Measurements from ENCODE around the gene RAET1G.
A peak's percentile ranks its signal among the peaks of the same experiment; 100 is the strongest.
"Not testable (repeated sequence)": the region's sequence is repeated elsewhere in the genome, so short reads cannot be mapped to it uniquely, and the experiment has no call there.

RAET1G gene, protein sequence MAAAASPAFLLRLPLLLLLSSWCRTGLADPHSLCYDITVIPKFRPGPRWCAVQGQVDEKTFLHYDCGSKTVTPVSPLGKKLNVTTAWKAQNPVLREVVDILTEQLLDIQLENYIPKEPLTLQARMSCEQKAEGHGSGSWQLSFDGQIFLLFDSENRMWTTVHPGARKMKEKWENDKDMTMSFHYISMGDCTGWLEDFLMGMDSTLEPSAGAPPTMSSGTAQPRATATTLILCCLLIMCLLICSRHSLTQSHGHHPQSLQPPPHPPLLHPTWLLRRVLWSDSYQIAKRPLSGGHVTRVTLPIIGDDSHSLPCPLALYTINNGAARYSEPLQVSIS

DNA sequence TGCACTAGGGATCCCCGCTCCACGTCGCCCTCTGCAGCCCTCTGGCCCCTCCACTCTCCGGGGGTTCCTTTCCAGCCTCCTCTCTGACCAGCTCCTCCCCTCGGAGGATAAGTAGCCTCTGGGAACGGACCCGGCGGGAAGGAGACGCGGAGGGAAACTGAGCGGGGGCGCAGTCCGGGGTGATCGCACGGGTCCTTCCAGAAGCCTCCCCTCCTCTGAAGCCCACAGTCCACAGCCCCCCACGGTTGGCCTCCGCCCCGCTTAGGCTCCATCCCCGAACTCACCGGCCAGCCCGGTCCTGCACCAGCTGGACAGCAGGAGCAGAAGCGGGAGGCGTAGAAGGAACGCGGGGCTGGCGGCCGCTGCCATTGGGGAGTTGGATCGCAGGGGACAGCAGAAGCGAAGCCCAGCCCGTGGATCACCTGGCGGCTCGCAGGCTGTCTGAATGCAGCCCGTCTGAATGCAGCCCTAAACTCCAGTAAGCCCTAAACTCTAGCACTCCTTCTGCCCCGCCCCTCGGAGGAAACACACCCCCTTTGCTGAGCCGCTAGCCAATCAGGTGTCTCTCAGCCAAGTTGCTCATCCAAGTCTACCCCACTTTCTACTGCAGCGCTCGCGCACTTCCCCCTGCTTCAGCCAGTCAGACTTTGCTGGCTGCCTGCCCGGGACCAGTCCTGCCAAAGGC is at the start of gene RAET1G:
Gene RAET1G, minus strand, starts transcription at position 480 of the 685 bp plus-strand sequence. Its CDS starts 111 bp downstream, at position 369.
- DNase-seq = peak; percentile 69

DNA sequence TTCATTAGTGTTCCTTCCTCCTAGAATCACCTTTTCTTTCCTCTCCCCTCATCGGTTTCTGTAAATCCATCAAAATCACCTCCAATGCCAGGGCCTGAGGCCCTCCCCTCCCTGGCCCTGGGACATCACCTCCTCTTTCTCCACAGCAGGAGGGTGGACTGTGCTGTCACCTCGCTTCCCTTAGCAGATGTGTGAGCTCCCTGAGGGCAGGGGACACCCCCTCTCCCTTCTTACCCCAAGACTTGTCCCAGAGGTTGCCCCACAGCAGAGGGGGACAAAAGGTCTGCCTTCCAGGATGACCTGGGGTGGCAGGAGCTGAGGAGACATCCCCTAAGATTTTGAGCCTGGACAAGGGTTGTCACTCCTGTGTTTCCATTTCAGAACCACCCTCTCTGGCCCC is 46.7 kb upstream of the RAET1G start:
- no peak for DNase-seq

DNA sequence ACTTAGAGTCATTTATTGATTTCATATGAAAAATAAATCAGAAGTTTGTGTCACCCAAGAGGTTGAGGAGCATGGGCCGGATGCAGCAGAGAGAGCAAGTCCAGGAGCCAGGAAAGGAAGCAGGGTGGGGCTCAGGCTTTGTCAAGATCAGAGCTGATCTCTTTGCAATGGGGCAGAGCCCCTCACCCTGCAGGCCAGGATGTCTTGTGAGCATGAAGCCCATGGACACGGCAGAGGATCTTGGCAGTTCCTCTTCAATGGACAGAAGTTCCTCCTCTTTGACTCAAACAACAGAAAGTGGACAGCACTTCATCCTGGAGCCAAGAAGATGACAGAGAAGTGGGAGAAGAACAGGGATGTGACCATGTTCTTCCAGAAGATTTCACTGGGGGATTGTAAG is 46.0 kb upstream of the RAET1G start:
- not testable (repeated sequence) for DNase-seq

DNA sequence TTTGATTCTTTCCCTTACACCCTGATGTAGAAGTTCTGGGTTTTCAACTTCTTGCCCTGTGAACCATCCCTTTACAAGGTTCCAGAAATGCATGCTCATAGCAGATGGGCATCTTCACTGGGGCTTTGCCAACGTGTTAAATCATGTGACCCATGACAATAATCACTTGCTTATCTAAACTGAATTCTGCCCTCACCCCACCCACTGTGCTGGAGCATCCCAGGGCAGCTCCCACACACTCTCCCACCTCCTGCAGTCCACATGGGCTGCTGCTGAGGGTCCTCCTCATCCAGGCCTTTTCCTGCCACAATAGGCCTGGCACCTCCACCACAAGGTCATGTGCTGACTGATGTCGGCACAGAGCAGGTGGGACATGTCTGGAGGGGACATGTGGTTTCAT is 45.1 kb upstream of the RAET1G start:
- DNase-seq = not testable (repeated sequence)

DNA sequence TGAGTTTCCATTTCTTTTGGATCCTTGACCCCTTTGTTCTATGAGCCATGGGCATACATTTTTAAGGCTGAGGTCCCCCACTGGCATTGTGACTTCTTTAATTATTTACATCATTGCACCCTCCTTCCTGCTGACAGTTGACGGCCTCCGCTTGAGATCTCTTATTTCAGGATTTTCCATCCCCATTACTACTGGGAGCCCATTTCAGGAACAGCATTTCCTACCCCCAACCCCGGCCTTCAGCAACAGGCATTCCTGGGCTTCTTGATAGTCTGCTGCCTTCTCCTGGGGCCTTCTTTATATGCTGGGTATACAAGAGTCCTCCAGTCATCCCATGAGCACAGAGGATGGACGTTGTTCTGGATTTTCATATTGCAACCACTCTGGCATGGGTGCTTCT is 44.7 kb upstream of the RAET1G start:
- no peak for DNase-seq

DNA sequence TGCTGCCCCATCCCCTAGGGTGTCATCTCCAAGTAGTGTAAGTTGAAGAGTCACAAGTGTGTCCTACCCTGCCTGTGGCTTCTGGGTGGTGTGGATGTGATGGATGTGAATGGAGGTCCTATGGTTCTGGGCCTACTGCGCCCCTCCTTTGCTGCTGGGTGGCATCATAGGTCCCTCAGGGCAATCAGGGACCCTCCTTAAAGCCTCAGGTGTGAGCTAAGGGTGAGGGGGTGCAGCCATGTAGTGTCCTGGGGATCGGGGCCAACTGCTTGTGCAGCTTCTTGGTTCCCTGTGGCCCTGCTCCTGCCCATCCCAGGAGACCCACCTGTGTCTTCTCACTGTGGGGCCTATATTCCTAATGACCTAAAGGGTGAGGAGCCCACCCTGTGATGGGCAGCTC is 43.4 kb upstream of the RAET1G start:
- DNase-seq = not testable (repeated sequence)

DNA sequence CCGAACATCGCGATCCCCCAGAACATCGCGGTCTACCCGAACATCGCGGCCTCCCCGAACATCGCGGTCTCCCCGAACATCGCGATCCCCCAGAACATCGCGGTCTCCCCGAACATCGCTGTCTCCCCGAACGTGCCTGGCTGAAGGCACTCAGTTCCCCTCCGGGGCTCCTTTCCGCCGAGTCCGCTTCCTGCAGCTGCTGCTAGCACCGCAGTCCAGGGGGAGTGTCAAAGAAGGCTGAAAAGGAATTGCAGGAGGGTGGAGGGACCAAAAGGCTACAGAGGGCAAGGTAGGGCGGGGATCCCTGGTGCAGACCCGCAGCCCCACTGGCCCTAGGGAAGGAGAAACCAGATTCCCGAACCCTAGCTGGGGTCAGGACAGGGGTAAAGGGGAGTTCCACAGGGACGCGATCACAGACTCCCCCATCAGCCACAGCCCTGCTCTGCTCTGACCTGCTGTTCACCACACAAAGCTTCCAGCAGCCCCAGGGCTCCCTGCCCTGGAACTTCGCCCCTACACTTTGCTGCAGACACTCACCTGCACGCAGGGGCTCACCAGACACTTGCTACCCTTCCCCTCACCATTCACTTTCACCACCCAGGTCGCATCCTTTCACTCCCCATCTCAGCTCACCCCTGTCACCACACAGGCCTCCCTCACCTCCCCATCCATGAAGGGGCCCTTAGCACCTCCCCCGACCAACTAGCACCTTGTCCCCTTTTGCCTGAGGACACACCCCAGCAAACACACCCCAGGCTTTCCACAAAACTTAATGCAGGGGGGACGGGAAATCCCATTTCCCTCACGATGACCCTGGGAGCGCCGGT is 42.5 kb upstream of the RAET1G start:
- no peak for DNase-seq

DNA sequence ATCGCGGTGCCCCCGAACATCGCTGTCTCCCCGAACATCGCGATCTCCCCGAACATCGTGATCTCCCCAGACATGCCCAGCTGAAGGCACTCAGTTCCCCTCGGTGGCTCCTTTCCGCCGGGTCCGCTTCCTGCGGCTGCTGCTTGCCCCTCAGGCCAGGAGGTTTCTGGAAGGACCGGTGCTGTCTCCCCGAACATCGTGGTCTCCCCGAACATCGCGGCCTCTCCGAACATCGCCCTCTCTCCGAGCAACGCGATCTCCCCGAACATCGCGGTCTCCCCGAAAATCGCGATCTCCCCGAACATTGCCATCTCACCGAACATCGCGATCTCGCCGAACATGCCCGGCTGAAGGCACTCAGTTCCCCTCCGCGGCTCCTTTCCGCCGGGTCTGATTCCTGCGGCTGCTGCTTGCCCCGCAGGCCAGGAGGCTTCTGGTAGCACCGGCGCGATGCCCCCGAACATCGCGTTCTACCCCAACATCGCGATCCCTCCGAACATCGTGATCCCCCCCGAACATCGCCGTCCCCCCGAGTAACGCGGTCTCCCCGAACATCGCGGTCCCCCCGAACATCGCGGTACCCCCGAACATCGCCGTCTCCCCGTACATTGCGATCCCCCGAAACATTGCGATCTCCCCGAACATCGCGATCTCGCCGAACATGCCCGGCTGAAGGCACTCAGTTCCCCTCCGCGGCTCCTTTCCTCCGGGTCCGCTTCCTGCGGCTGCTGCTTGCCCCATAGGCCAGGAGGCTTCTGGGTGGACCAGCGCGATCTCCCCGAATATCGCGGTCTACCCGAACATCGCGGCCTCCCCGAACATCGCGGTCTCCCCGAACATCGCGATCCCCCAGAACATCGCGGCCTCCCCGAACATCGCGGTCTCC is 41.6 kb upstream of the RAET1G start:
- DNase-seq = no peak

DNA sequence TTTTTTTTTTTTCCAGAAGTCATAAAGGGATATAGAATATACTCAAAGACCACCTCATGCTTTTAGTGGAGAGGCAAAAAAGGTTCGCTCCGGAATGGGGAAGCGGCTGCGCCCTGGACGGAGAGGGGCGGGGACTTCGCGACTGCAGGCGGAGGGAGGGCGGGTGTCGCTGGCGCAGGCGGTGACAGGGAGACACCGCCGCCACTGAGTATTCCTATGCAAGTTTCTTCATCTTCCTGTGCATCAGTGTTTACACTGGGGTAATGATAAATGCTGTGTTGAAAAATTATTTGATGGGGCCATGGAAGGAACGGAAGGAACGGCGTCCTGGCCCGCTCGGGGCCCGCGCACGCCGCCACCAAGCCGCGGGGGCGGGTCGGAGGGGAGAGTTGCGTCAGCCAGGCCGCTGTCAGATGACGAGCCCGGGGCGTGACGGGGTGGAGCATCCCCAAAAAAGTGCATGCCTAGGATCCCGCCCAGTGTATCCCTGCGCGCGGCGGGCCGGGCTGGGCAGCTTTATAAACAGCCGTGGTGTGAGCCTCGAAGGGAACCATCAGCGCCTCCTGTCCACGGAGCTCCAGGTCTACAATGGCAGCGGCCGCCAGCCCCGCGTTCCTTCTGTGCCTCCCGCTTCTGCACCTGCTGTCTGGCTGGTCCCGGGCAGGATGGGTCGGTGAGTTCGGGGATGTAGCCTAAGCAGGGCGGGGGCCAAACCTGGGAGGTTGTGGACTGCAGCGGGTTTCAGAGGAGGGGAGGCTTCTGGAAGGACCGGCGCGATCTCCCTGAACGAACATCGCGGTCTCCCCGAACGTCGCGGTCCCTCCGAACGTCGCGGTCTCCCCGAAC is 40.8 kb upstream of the RAET1G start, which contains the start of gene ULBP1:
Gene ULBP1, plus strand, starts transcription at position 482 of the 846 bp plus-strand sequence. Its CDS starts 107 bp downstream, at position 589.
- DNase-seq = peak; percentile 80

DNA sequence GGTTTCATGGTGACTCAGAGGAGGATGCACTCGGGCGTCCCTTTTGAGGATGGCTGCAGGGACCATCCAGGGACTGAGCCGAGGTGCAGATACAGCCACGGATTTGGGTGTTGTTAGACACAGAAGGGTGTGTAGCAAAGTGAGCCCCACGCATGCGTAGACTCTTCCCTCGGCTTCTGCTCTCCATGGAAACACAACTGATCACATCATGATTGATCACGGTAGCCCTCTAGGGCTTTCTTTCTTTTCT is 40.2 kb upstream of the RAET1G start:
- peak; percentile 80 for DNase-seq

DNA sequence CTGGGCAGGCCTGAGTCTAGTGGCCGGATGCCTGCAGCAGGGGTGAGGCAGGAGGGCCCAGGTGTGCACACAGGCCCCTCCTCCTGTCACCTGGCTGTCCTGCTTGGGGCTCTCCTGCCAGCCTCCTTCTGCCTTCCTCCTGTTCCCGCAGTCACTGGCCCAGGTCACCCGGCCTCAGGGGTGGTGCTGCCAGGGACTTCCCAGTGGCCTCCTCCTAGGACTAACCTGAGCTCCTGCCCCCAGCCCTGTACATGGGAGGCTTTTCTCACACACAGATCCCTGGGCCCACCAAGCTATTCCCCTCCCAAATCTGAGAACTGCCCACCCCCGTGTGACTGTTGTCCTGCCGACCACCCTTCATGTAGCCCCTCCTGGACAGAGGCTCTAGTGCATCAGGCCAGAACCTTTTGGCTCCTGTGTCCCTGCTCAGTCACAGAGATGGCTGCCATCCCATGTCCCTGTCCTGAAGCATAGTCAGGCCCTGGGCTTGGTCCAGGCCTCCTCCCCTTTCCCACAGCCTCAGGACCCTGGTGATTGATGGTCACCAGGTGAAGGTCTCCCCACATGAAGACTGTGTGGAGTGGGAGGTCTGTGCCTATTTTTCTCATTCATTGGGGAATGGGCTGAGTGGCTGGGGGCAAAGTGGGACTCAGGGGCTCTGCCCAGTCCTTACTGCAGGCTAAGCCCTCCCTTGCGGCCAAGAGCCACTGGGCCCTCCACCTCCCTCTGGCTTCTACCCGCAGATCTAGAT is 39.7 kb upstream of the RAET1G start:
- DNase-seq = no peak

DNA sequence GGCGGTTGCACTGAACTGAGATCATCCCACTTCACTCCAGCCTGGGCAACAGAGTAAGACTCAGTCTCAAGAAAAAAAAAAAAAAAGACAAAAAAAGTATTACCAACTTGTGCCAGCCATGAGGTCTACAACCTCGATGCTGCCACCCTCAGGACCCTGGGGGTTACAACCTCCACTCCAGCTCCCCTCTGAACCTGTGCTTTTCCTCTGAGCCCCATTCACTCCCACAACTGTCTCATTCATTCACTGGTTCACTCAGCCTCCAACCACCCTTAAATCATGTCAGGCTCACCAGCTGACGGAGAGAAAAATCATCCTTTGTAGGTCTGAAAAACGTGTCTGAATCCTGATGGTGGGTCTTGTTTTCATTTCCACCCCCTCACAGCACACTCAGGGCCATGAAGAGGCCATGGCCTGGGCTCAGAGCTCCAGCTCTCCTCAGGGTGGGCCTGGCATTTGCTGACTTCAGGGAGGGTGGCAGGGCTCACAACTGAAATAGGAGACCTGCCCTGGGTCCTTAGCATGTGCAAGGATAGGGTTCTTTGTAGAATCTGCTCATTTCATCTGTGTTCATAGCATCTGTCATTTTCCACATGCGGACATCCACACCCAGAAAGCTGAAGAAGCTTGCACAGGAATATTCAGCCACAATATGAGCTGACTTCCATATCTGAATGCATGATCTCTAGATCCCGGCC is 39.0 kb upstream of the RAET1G start:
- DNase-seq = no peak

DNA sequence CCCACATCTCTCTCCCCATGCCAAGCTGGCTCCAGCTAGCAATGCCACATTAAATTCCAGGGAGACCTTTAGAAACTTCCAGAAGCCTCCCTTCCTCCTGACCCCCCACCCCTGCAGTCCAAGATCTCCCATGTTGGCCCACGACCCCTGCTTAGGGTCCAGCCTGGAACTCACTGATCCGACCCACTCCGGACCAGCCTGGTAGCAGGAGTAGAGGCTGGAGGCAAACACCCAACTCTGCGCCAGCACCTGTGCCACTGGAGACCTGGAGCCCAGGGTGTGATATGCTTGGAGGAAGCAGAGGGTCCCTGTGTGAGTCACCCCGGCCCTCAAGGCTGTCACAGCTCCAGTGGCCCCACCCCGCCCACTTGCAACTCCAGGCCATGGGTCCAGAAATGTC is 37.6 kb upstream of the RAET1G start:
- no peak for DNase-seq

DNA sequence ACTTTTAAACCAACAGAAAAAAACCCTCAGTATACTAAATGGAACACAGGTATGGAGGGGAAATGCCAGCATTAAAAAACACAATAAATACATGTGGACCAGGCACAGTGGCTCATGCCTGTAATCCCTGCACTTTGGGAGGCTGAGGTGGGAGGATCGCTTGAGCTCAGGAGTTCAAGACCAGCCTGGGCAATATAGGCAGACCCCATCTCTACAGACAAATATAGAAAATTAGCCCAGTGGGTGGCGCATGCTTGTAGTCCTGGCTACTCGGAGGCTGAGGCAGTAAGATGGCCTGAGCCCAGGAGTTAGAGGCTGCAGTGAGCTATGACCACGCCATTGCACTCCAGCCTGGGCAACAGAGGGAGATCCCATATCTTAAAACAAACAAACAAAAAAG is 36.9 kb upstream of the RAET1G start:
- DNase-seq = not testable (repeated sequence)

DNA sequence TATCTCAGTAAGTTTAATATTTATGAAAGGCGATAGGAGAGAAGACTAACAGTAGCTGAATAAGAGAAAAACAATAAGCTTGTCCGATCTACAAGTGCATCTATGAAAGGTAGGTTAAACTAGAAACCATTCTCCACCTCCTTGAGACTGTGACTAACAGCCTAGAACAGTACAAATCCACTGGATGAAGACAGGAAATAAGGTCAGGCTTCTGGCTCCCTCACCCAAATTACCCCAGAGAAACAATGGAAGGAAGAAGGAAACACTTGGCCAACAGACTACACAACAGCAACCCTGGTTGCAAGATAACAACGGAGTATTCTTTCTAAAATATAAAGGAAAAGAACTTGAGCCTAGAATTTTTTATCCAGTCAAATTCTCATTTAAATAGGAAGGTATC is 35.2 kb upstream of the RAET1G start:
- not testable (repeated sequence) for DNase-seq

DNA sequence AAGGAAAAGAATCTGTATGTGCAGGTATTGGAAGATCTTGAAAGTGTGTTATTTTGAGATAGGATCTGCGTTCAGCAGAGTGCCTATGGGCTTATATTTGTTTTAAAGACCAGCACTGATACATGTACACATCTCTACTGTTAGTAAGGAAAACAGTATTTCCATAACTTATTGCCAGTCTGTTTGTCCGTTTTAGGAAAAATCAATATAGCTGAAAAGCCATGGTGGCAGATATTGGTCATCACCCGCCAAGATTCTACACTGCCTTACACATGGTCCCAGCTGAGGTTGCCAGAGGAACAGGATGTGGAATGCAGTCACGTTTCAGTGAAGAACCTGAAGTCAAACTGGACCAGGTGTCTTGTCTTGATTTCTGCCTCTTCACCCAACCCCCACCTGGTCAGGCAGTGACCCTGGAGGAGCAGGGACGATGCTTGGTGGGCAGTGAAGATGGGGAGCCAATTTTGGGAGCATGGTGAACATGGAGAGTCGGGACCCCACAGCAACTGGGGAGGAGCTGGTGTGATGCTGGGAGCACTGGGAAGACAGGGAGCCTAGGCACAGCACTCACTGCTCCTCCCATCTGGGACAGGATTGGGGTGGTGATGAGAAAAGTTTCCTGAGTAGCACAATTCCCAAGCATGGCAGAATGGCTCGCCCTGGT is 32.9 kb upstream of the RAET1G start:
- DNase-seq = not testable (repeated sequence)

DNA sequence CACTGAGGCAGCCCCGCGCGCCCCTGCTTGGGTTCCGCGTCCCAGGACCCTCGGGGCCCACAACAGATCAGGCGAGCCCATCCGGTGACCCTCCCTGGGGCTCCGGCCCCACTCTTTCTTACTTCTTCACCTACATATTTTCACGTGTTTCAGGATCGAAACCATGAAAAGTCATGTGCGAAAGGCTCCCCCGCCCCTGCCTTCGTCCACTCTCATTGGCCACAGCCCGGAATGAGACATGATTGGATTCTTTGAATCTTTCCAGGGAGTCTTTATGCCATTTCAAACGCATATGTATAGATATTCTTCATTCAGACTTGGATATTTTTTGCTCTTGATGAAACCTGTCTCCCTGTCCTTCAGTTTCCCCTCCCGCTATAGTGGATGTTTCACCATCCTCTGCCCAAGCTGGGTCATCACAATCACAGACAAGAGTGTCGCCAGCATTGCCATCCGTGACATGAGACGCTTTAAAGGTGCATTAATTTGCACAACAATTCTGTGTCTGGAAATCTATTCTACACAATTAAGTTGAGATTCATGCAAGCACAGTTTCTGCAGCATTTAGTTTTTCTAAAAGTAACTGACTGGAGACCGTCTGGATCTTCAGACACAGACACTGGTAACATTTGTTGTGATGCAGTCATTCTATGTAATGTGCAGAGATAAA is 32.2 kb upstream of the RAET1G start:
- DNase-seq = not testable (repeated sequence)

DNA sequence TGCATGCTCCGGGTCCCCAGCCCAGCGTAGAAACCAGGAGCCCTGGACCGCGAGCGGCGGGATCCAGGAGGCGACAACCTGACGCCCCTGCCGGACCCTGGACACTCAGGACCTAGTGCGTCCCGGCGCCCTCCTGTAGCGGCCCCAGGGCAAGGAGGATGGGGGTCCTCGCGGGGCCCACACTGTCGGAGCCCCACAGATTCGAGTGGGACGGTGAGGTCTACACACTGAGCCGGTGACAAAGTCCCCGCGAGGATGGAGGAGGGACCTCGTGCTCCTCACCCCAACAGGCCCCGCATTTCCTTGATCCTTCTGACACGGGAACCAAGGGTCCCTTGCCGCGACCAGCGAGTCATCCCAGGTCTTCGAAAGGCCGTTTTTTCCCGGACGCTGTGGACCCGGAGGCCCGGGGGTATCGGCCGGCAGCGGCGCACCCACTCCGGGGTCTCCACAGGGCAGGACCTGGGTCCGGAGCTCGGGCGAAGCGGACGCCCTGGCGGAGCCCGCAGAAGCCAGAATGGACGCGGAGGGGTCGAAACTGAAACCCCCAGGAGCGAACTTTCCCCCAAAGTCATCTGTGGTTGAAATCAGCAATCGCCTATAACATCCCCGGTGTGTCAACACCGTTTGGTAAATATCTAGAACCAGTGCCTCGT is 31.5 kb upstream of the RAET1G start:
- not testable (repeated sequence) for DNase-seq

DNA sequence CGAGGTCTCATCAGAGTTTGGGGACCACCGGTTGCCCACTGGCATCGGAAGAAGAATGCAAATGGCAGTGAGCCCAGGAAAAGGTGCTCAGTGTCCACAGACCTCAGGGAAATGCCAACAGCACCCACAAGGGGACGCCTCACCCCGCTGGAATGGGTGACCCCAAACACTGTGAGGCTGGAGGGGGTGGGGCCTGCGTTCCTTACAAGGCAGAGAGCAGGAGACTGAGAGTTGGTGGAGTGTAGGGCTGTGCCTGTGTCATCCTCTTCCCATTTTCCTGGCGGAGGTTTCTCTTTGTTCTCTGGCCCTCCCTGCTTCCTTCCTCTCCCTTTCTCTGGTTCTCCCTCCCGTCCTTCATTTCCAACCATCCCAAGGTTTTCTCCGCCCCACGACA is 31.0 kb upstream of the RAET1G start:
- DNase-seq = not testable (repeated sequence)
